ENCODE data around the gene ARL15. TPM values are rescaled to one million over a fixed set of nuclear protein-coding genes. Genes with fewer than 3 reads are reported as not detected.

ARL15 gene
- total RNA-seq, 6 experiments from 2014 or later = 9.8 to 16.0 (median 13.4) TPM

GRCh38 chr5:54098267-54098666 lies 212.1 kb downstream of the ARL15 start:
- Mint-ChIP-seq H3K27me3 (ENCODE audit: insufficient read depth) (no peaks in the 10 kb centered on the region), H3K4me3 (no peak overlapping the region), H3K36me3 (ENCODE audit: low read depth) (no peaks in the 10 kb centered on the region), H3K4me1 (ENCODE audit: low read depth) (peaks cover 6% of the 10 kb centered on the region), H3K27ac (no peak overlapping the region), H3K9me3 (no peaks in the 10 kb centered on the region)
- no peak for DNase-seq
- TF ChIP-seq, protein P1, sequence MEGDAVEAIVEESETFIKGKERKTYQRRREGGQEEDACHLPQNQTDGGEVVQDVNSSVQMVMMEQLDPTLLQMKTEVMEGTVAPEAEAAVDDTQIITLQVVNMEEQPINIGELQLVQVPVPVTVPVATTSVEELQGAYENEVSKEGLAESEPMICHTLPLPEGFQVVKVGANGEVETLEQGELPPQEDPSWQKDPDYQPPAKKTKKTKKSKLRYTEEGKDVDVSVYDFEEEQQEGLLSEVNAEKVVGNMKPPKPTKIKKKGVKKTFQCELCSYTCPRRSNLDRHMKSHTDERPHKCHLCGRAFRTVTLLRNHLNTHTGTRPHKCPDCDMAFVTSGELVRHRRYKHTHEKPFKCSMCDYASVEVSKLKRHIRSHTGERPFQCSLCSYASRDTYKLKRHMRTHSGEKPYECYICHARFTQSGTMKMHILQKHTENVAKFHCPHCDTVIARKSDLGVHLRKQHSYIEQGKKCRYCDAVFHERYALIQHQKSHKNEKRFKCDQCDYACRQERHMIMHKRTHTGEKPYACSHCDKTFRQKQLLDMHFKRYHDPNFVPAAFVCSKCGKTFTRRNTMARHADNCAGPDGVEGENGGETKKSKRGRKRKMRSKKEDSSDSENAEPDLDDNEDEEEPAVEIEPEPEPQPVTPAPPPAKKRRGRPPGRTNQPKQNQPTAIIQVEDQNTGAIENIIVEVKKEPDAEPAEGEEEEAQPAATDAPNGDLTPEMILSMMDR (IDR thresholded peaks at IDR 0.05) = no peak

GRCh38 chr5:54095969-54096368 lies 214.4 kb downstream of the ARL15 start:
- Mint-ChIP-seq H3K27ac (no peak overlapping the region), H3K36me3 (ENCODE audit: low read depth) (peaks cover 3% of the 10 kb centered on the region; the same call in 1 of the 2 replicates), H3K27me3 (ENCODE audit: insufficient read depth) (no peaks in the 10 kb centered on the region), H3K4me1 (ENCODE audit: low read depth) (peaks cover 29% of the 10 kb centered on the region), H3K4me3 (no peak overlapping the region), H3K9me3 (no peaks in the 10 kb centered on the region)
- DNase-seq = no peak
- TF ChIP-seq, protein P1 (IDR thresholded peaks at IDR 0.05) = no peak

DNA sequence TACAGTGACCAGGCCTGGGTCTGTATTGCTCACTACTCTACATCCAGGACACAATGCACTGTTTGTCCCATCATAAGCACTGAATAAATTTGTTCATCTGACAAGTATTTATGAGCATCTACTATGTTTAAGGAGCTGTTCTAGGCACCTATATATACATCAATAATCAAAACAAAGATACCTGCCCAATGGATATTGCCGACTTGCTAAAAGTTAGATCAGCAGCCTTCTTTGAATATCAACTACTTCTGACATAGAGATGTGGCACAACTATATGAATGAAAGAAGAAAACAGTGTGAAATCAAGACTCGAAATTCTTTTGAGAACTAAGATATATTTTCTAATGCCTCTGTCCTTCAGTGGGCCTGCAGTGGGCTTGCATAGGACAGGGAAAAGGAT lies 215.7 kb downstream of the ARL15 start:
- H3K4me3 Mint-ChIP-seq = no peak overlapping the region
- no peak overlapping the region for H3K27ac Mint-ChIP-seq
- peaks cover 41% of the 10 kb centered on the region for H3K4me1 Mint-ChIP-seq (ENCODE audit: low read depth)
- no peaks in the 10 kb centered on the region for H3K27me3 Mint-ChIP-seq (ENCODE audit: insufficient read depth)
- no peaks in the 10 kb centered on the region for H3K9me3 Mint-ChIP-seq
- TF ChIP-seq, protein P1 (IDR thresholded peaks at IDR 0.05) = no peak
- DNase-seq = no peak
- peaks cover 3% of the 10 kb centered on the region; the same call in 1 of the 2 replicates for H3K36me3 Mint-ChIP-seq (ENCODE audit: low read depth)

DNA sequence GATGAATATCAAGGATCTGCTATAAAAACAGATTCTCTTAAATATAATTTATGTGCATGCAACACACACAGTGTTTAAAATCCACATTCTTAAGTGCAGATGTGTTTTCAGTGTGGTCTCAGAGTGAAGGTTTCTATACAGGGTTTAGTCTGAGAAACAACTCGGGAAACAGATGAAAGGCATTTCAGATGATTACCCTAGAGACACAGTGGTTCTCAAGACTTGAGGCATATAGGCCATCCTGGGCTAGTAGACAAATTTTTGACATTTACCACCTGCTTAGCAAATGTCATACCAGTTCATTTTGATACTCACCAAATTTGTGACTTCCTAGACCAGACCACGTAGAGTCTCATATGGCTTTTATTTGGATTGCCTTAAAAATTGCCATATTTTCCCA lies 216.5 kb downstream of the ARL15 start:
- H3K4me3 Mint-ChIP-seq = no peak overlapping the region
- peaks cover 3% of the 10 kb centered on the region; the same call in 1 of the 2 replicates for H3K36me3 Mint-ChIP-seq (ENCODE audit: low read depth)
- H3K27ac Mint-ChIP-seq = no peak overlapping the region
- H3K27me3 Mint-ChIP-seq (ENCODE audit: insufficient read depth) = no peaks in the 10 kb centered on the region
- peaks cover 41% of the 10 kb centered on the region for H3K4me1 Mint-ChIP-seq (ENCODE audit: low read depth)
- DNase-seq = no peak
- TF ChIP-seq, protein P1 (IDR thresholded peaks at IDR 0.05) = no peak
- no peaks in the 10 kb centered on the region for H3K9me3 Mint-ChIP-seq

DNA sequence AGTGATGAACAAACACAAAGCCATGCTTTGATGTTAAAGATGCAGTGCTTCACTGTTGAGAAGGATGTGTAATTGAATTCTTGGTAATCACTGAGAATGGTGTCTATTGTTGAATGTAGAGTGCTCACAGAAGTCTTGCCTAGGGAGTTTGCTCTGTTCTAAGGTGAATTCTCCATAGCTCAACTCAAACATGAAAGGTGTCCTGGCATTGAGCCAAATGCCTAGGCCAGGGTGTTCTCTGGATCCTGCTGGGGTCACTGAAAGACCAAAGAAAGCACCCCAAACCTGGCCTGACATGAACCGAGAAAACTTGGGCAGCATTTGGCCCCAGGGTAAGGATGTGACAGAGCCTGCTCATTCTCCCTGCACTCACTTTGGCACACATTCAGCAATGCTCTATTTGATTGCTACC lies 217.3 kb downstream of the ARL15 start:
- Mint-ChIP-seq H3K9me3 (no peaks in the 10 kb centered on the region), H3K4me1 (ENCODE audit: low read depth) (peaks cover 47% of the 10 kb centered on the region), H3K27me3 (ENCODE audit: insufficient read depth) (no peaks in the 10 kb centered on the region), H3K4me3 (no peak overlapping the region), H3K27ac (no peak overlapping the region), H3K36me3 (ENCODE audit: low read depth) (peaks cover 3% of the 10 kb centered on the region; the same call in 1 of the 2 replicates)
- TF ChIP-seq, protein P1 (IDR thresholded peaks at IDR 0.05) = no peak
- no peak for DNase-seq

Measured in HFFc6 (cell line).